Neuron (in vitro differentiated cells): ENCODE data around the gene PCOLCE2.

ENCODE experiments used
- H2AFZ ChIP-seq: one replicate; pipeline ENCODE4 v1.6.1; 2013; ENCODE audit warnings: low read depth, mild to moderate bottlenecking, inconsistent platforms, low read length, moderate library complexity
- H3K27me3 ChIP-seq: one replicate; pipeline ENCODE4 v1.6.1; 2013; ENCODE audit warnings: low read length; ENCODE audit not compliant: insufficient read depth
- H3K36me3 ChIP-seq: one replicate; pipeline ENCODE4 v1.6.1; 2013; ENCODE audit warnings: low read length; ENCODE audit not compliant: insufficient read depth
- H3K4me1 ChIP-seq: one replicate; pipeline ENCODE4 v1.6.1; 2013; ENCODE audit warnings: low read length; ENCODE audit not compliant: insufficient read depth
- H3K4me3 ChIP-seq: 2 replicates; pipeline ENCODE4 v1.5.1; 2013; ENCODE audit warnings: mild to moderate bottlenecking, low read length, moderate library complexity
- H3K9me3 ChIP-seq: one replicate; pipeline ENCODE4 v1.6.1; 2013; ENCODE audit warnings: low read length

PCOLCE2 gene

DNA sequence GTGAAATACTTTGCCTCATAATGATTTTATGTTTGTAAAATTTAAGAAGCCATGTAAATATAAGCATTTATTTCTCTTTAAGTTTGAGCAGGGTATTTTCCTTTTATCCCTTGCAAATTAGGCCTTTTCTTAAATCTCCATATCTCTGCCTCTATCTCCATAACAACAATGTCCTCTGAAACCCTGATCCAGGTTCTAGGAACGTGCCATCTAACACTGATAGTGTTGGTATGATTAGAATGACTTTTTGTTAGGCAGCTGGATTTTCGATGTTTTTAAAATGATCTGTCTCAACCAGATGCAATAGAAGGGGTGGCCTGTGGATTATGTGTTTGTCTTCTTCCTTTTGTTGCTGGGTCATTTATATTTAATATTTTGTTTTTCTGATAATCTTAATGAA is 87.1 kb downstream of the PCOLCE2 start:
- Histone ChIP-seq H3K36me3 (peaks cover 4% of the 10 kb centered on the region), H3K4me1 (no peaks in the 10 kb centered on the region), H3K9me3 (no peaks in the 10 kb centered on the region), H3K4me3 (no peak overlapping the region), H2AFZ (no peak overlapping the region), H3K27me3 (no peaks in the 10 kb centered on the region)

- Histone ChIP-seq H3K27me3 (no peaks in the 10 kb centered on the region), H3K9me3 (peaks cover 2% of the 10 kb centered on the region), H3K4me1 (no peaks in the 10 kb centered on the region), H3K4me3 (no peak overlapping the region), H2AFZ (no peak overlapping the region), H3K36me3 (no peaks in the 10 kb centered on the region)
These were observed 92.1 kb downstream of the PCOLCE2 start for GRCh38 chr3:142796823-142797222.

- H3K9me3 ChIP-seq: peaks cover 2% of the 10 kb centered on the region
- no peaks in the 10 kb centered on the region for H3K27me3 ChIP-seq
- no peak overlapping the region for H2AFZ ChIP-seq
- no peaks in the 10 kb centered on the region for H3K4me1 ChIP-seq
- H3K36me3 ChIP-seq: no peaks in the 10 kb centered on the region
- H3K4me3 ChIP-seq: no peak overlapping the region
These were observed 93.6 kb downstream of the PCOLCE2 start for GRCh38 chr3:142795332-142795731.

DNA sequence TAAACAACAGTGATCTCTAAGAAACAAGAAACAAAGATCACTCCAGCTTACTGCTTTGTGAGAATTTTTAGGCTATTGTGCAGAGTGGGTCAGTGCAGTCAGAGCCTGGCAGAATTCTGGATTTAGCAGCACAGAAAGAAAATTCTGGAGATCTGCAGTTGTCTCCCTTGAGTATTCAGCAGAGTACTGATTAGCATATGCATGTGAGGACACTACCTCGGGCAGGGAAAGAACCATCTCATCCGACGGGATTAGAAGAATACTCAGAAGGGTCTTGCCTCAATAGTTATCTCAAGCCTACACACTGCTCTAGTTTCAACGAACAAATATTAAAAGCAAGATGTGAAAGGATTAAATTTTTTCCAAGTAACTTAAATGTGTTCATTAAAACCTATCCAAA is 94.4 kb downstream of the PCOLCE2 start:
- Histone ChIP-seq H3K9me3 (peaks cover 2% of the 10 kb centered on the region), H3K27me3 (no peaks in the 10 kb centered on the region), H2AFZ (no peak overlapping the region), H3K36me3 (no peaks in the 10 kb centered on the region), H3K4me1 (no peaks in the 10 kb centered on the region), H3K4me3 (no peak overlapping the region)

GRCh38 chr3:142787719-142788118 is 101.2 kb downstream of the PCOLCE2 start:
- no peaks in the 10 kb centered on the region for H3K9me3 ChIP-seq
- H3K27me3 ChIP-seq: no peaks in the 10 kb centered on the region
- H2AFZ ChIP-seq: no peak overlapping the region
- H3K4me1 ChIP-seq: no peaks in the 10 kb centered on the region
- no peak overlapping the region for H3K4me3 ChIP-seq
- no peaks in the 10 kb centered on the region for H3K36me3 ChIP-seq

- no peaks in the 10 kb centered on the region for H3K4me1 ChIP-seq
- H3K4me3 ChIP-seq: no peak overlapping the region
- no peaks in the 10 kb centered on the region for H3K27me3 ChIP-seq
- H3K36me3 ChIP-seq: no peaks in the 10 kb centered on the region
- H2AFZ ChIP-seq: no peak overlapping the region
- no peaks in the 10 kb centered on the region for H3K9me3 ChIP-seq
These were observed 102.9 kb downstream of the PCOLCE2 start for GRCh38 chr3:142785996-142786395.

GRCh38 chr3:142784228-142784627 is 104.7 kb downstream of the PCOLCE2 start:
- Histone ChIP-seq H2AFZ (no peak overlapping the region), H3K36me3 (no peaks in the 10 kb centered on the region), H3K9me3 (no peaks in the 10 kb centered on the region), H3K4me1 (no peaks in the 10 kb centered on the region), H3K4me3 (no peak overlapping the region), H3K27me3 (no peaks in the 10 kb centered on the region)

DNA sequence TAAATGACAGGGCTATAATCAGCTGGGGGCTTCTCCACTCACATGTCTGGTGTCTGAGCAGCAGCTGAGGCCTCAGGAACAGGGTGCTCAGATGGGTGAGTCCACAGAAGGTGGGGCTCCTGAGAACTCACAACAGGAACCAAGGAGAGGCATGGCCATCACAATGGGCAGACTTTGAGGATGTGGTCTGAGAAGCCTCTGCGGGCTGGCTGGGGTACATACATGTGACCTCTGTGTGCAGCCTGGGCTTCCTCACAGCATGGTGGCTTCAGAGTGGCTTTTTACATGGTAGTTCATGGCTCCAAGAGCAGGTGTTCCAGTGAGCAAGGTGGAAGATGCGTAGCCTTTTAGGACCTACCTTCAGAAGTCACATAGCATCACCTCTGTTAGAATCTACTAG is 106.3 kb downstream of the PCOLCE2 start:
- Histone ChIP-seq H3K4me1 (no peaks in the 10 kb centered on the region), H3K4me3 (no peak overlapping the region), H3K9me3 (no peaks in the 10 kb centered on the region), H2AFZ (no peak overlapping the region), H3K27me3 (no peaks in the 10 kb centered on the region), H3K36me3 (no peaks in the 10 kb centered on the region)

GRCh38 chr3:142779591-142779990 is 109.3 kb downstream of the PCOLCE2 start:
- no peak overlapping the region for H2AFZ ChIP-seq
- H3K4me1 ChIP-seq: no peaks in the 10 kb centered on the region
- H3K36me3 ChIP-seq: no peaks in the 10 kb centered on the region

GRCh38 chr3:142778541-142778940 is 110.3 kb downstream of the PCOLCE2 start:
- H2AFZ ChIP-seq: no peak overlapping the region
- no peaks in the 10 kb centered on the region for H3K27me3 ChIP-seq
- H3K4me1 ChIP-seq: no peaks in the 10 kb centered on the region
- H3K36me3 ChIP-seq: no peaks in the 10 kb centered on the region
- no peak overlapping the region for H3K4me3 ChIP-seq
- no peaks in the 10 kb centered on the region for H3K9me3 ChIP-seq

More at GRCh38 chr3:142779591-142779990, 109.3 kb downstream of the PCOLCE2 start:
- Histone ChIP-seq H3K4me3 (no peak overlapping the region), H3K27me3 (no peaks in the 10 kb centered on the region), H3K9me3 (no peaks in the 10 kb centered on the region)

GRCh38 chr3:142777927-142778326 is 111.0 kb downstream of the PCOLCE2 start:
- no peak overlapping the region for H3K4me3 ChIP-seq
- H3K9me3 ChIP-seq: no peaks in the 10 kb centered on the region
- H2AFZ ChIP-seq: no peak overlapping the region
- no peaks in the 10 kb centered on the region for H3K27me3 ChIP-seq
- no peaks in the 10 kb centered on the region for H3K36me3 ChIP-seq
- H3K4me1 ChIP-seq: no peaks in the 10 kb centered on the region

DNA sequence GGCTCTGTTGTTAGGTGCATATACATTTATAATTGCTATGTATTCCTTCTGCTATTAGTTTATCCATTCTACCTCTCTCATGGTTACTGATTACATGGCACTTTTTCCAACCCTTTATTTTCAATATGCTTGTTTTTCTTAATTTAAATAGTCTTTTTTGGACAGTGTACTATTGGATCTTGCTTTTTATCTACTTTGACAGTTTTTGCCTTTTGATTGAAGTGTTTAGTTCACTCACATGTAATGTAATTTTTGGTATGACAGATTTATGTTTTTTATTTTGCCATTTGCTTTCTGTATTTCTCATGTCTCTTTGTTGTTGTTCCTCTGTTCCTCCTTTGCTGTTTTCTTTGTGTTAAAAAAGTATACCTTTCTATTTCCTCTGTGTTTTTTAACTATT is 120.5 kb downstream of the PCOLCE2 start:
- H3K27me3 ChIP-seq: no peaks in the 10 kb centered on the region
- H3K4me3 ChIP-seq: no peak overlapping the region
- peaks cover 2% of the 10 kb centered on the region for H3K9me3 ChIP-seq
- H3K36me3 ChIP-seq: peaks cover 6% of the 10 kb centered on the region
- peaks cover 5% of the 10 kb centered on the region for H3K4me1 ChIP-seq
- no peak overlapping the region for H2AFZ ChIP-seq
